ENCODE measurements around the gene SDHAF3. TPM values are rescaled to one million over a fixed set of nuclear protein-coding genes. Genes with fewer than 3 reads are reported as not detected.

The SDHAF3 gene
- total RNA-seq, 1 experiment from 2014 or later = 25.0 TPM

DNA sequence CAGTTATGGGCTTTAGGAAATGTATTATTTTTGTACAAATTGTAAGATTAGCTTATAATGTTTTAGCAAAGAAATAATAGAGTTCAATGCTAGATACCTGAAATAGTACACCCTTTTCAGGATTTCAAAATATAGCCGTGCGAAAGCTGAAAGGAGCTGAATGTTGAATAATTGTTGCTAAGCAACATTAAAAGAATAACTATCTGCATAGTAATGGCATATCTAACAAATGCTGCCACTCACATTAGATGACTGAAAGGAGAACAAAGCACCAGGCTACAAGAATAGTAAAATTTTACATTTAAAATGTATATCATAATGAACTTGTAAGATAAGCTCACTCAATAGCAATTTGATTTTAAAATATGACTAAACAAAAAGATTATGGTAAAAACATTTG lies 82.5 kb downstream of the SDHAF3 start:
- no peaks in the 10 kb centered on the region for H3K9me2 ChIP-seq (ENCODE audit: insufficient read depth)
- H3K36me3 ChIP-seq (ENCODE audit: control insufficient read depth in 1 of 2, insufficient read depth in 2 of 2, low read length in 2 of 2) = no peaks in the 10 kb centered on the region
- TF ChIP-seq, protein P1, sequence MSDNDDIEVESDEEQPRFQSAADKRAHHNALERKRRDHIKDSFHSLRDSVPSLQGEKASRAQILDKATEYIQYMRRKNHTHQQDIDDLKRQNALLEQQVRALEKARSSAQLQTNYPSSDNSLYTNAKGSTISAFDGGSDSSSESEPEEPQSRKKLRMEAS (IDR thresholded peaks at IDR 0.05) = no peak
- no peak for TF ChIP-seq CBX3 (IDR thresholded peaks at IDR 0.05; ENCODE audit: low read depth)
- no peak for TF ChIP-seq ZNF274 (IDR thresholded peaks at IDR 0.05; ENCODE audit: low read depth, low read length)
- TF ChIP-seq, protein P2, sequence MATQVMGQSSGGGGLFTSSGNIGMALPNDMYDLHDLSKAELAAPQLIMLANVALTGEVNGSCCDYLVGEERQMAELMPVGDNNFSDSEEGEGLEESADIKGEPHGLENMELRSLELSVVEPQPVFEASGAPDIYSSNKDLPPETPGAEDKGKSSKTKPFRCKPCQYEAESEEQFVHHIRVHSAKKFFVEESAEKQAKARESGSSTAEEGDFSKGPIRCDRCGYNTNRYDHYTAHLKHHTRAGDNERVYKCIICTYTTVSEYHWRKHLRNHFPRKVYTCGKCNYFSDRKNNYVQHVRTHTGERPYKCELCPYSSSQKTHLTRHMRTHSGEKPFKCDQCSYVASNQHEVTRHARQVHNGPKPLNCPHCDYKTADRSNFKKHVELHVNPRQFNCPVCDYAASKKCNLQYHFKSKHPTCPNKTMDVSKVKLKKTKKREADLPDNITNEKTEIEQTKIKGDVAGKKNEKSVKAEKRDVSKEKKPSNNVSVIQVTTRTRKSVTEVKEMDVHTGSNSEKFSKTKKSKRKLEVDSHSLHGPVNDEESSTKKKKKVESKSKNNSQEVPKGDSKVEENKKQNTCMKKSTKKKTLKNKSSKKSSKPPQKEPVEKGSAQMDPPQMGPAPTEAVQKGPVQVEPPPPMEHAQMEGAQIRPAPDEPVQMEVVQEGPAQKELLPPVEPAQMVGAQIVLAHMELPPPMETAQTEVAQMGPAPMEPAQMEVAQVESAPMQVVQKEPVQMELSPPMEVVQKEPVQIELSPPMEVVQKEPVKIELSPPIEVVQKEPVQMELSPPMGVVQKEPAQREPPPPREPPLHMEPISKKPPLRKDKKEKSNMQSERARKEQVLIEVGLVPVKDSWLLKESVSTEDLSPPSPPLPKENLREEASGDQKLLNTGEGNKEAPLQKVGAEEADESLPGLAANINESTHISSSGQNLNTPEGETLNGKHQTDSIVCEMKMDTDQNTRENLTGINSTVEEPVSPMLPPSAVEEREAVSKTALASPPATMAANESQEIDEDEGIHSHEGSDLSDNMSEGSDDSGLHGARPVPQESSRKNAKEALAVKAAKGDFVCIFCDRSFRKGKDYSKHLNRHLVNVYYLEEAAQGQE (IDR thresholded peaks at IDR 0.05; ENCODE audit: low read depth) = no peak
- TF ChIP-seq ELF1 (IDR thresholded peaks at IDR 0.05; ENCODE audit: borderline replicate concordance, low read depth) = no peak
- TF ChIP-seq ZFX (IDR thresholded peaks at IDR 0.05) = no peak
- TF ChIP-seq JUND (IDR thresholded peaks at IDR 0.05) = no peak
- TF ChIP-seq YY1 (IDR thresholded peaks at IDR 0.05; ENCODE audit: extremely low read depth, insufficient replicate concordance, low read depth, low read length) = no peak
- TF ChIP-seq RAD21 (IDR thresholded peaks at IDR 0.05; ENCODE audit: low read depth) = no peak
- TF ChIP-seq EZH2 (IDR thresholded peaks at IDR 0.05) = no peak
- TF ChIP-seq, protein P3, sequence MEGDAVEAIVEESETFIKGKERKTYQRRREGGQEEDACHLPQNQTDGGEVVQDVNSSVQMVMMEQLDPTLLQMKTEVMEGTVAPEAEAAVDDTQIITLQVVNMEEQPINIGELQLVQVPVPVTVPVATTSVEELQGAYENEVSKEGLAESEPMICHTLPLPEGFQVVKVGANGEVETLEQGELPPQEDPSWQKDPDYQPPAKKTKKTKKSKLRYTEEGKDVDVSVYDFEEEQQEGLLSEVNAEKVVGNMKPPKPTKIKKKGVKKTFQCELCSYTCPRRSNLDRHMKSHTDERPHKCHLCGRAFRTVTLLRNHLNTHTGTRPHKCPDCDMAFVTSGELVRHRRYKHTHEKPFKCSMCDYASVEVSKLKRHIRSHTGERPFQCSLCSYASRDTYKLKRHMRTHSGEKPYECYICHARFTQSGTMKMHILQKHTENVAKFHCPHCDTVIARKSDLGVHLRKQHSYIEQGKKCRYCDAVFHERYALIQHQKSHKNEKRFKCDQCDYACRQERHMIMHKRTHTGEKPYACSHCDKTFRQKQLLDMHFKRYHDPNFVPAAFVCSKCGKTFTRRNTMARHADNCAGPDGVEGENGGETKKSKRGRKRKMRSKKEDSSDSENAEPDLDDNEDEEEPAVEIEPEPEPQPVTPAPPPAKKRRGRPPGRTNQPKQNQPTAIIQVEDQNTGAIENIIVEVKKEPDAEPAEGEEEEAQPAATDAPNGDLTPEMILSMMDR (IDR thresholded peaks at IDR 0.05 in 2 of 3, conservative IDR thresholded peaks at IDR 0.05 in 1 of 3; ENCODE audit: borderline replicate concordance in 1 of 3, insufficient read depth in 1 of 3, low read depth in 2 of 3, low read length in 2 of 3) = no peak
- TF ChIP-seq TCF7L2 (IDR thresholded peaks at IDR 0.05; ENCODE audit: borderline replicate concordance, extremely low read depth, insufficient read depth, insufficient read length) = no peak
- RAD21 ChIA-PET (ENCODE audit: low non-redundant PET in 1 of 2, low total read pairs in 2 of 2, uncharacterized antibody in 2 of 2, unreplicated experiment in 2 of 2) = no interaction called here
- intact Hi-C loops (cut with micrococcal nuclease) = no loop called here
- H3K4me1 ChIP-seq (ENCODE audit: control insufficient read depth in 1 of 2, insufficient read depth in 2 of 2, low read length in 2 of 2) = no peaks in the 10 kb centered on the region
- H2AFZ ChIP-seq (ENCODE audit: low read depth, low read length, poor library complexity, severe bottlenecking) = no peak overlapping the region
- no peaks in the 10 kb centered on the region for H4K20me1 ChIP-seq (ENCODE audit: insufficient read depth)
- no peaks in the 10 kb centered on the region for H3K9me3 ChIP-seq (ENCODE audit: control insufficient read depth in 1 of 2, insufficient read depth in 1 of 2, low read depth in 1 of 2, low read length in 2 of 2)
- H3K27ac ChIP-seq (ENCODE audit: low read depth, low read length) = no peak overlapping the region
- no peak overlapping the region for H3K4me3 ChIP-seq (replicated peaks in 1 of 2; ENCODE audit: low read depth in 1 of 2, low read length in 2 of 2)
- H3K79me2 ChIP-seq (ENCODE audit: insufficient read depth, low read length) = no peaks in the 10 kb centered on the region
- CTCF ChIA-PET = no interaction called here
- peaks cover 14% of the 10 kb centered on the region for H3K27me3 ChIP-seq (ENCODE audit: insufficient read depth, low read length)
- H3K9ac ChIP-seq (ENCODE audit: low read length) = no peak overlapping the region
- no peak overlapping the region for H3K4me2 ChIP-seq (ENCODE audit: low read length)
- POLR2A ChIA-PET = no interaction called here
- ATAC-seq = no peak
- BruUV-seq (replicated peaks) = no TSS peak
- no peak for DNase-seq (ENCODE audit: low read depth, low spot score)

All from HCT116 (cell line).